NCI-H1417 (cell line): ENCODE results near the gene OR10G3.
"Not testable (repeated sequence)": the region's sequence is repeated elsewhere in the genome, so short reads cannot be mapped to it uniquely, and the experiment has no call there.

Experiments
- DNase-seq, 3 experiments: peaks; one replicate each; lab custom pipeline; 2025; lab: John Stamatoyannopoulos, UW

OR10G3 gene

DNA sequence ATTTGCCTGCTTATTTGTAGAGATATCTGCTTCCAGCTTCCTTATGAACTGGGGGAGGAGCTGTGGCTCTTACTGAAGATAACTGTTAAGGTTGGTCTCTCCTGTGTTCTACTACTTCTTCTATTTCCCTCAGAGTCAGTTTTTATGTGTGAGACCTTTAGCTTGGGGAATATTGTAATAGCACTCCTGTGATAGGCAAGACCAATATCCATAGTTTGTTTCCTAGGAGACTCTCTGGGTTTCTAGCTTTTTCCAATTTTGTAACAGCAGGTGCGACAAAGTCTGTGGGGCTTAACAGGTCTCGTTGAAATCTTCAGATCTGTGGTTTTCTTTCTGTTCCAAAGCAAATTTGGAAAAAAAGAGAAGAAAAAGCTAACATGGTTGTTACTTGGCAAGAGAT lies at the start of gene OR10G3:
OR10G3 (minus strand) TSS at position 101 of the 400 bp plus-strand sequence. CDS start 9,332 bp downstream, outside the sequence.
- DNase-seq = no peak

- DNase-seq = no peak
Observed at GRCh38 chr14:21626491-21627230, 46.8 kb upstream of the OR10G3 start.

DNA sequence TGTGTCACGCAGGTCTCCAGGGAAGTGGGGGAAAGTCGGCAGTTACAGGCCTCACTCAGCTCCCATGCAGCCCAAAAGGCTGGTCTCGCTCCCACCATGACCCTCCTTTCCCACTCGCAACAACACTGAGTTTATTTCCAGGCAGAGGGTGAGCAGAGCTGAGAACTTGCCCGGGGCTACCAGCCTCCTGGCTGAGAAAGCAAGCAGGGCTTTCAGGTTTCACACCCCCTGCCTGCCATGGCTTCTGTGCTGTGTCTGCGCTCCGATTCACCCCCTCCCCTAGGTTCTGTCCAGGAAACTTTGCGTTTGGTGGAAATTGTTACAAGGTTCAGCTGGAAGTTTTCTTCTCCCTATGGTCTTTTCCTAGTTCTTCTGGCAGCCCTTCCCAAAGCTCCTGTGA lies 37.7 kb upstream of the OR10G3 start:
- DNase-seq = no peak

- DNase-seq = no peak
Observed at GRCh38 chr14:21614240-21614639, 34.4 kb upstream of the OR10G3 start.

DNA sequence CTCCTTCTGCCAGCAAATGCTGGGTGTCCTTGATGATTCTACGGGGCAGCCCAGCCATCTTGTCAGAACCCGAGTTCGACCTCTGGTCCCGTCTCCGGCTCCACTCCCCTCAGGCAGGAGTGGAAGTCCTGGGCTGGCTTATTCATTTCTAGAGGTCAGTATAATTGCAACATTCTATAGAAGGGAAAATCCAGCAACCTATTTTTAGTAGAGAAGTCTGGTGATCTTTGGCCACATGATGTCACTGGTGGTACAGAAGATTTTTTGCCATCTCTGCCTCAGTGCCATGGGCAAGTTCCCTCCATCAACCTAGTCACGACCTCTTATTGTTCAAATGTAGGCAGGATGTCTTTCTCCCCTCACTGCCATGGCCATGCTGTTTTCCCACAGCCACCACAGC lies 32.4 kb upstream of the OR10G3 start:
- no peak for DNase-seq

DNA sequence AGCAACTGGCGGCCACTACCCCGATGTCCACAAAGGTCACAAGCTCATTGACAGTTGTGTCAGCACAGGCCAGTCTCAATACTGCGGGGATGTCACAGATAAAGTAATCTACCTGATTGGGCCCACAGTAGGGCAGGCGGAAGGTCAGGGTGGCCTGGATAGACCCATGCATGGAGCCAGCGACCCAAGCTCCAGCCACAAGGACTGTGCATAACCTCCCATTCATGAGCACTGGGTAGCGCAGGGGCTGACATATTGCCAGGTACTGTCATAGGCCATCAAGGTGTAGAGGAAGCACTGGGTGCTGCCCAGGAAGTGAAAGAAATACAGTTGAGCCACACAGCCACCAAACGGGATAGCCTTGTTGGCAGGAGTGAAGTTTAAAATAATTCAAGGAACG lies 22.3 kb upstream of the OR10G3 start:
- not testable (repeated sequence) for DNase-seq

DNA sequence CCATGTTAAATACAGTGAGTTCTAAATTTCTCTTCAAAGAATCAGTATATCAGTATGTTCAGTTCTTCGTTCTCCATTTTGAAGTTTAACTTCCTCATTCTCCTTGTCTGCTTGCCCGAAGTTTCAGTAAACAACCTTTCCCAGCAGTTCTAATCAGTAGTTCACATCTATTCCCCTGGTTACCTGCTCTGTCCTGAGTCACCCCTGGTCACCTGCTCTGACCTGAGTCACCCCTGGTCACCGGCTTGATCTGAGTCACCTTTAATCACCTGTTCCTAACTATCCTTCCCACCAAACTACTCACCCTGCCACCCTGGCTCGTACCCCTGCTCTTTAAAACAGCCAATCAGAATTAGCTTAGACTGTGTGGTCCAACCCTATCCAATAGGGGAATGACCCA lies 9.4 kb upstream of the OR10G3 start:
- DNase-seq = no peak

DNA sequence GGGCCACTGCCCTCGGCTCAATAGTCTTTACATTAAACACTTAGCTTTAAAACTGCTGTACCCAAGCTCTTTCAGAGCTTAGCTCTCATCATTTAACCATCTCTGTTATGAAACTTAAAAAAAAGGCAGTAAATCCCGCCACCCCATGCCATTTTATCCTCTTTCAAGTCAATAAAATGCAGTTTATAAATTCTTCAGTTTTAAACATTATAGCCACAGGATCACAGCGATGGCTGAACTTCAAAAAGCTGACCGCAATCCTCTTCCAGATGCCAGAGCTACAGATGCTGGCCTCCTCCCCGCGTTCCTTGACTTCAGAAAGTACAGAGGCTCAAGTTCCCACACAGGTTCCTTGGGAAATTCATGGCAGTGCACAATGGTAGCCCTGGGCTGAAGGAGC lies 4.2 kb downstream of the OR10G3 start:
- DNase-seq = no peak

DNA sequence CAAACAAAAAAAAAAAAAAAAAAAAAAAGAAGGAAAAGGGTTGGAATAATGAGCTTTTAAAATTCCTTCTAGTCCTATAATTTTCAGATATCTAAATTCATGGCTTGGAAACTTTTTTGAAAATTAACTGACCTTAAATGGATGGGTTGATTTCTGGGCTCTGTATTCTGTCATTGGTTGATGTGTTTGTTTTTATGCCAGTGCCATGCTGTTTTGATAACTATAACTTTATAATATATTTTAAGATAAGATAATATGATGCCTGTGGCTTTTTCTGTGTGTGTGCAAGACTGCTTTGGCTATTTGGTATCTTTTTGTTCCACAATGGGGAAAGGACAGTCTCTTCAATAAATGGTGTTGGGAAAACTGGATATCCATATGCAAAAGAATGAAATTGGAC lies 7.3 kb downstream of the OR10G3 start:
- DNase-seq = no peak

GRCh38 chr14:21558703-21559170 lies 21.1 kb downstream of the OR10G3 start:
- no peak for DNase-seq

DNA sequence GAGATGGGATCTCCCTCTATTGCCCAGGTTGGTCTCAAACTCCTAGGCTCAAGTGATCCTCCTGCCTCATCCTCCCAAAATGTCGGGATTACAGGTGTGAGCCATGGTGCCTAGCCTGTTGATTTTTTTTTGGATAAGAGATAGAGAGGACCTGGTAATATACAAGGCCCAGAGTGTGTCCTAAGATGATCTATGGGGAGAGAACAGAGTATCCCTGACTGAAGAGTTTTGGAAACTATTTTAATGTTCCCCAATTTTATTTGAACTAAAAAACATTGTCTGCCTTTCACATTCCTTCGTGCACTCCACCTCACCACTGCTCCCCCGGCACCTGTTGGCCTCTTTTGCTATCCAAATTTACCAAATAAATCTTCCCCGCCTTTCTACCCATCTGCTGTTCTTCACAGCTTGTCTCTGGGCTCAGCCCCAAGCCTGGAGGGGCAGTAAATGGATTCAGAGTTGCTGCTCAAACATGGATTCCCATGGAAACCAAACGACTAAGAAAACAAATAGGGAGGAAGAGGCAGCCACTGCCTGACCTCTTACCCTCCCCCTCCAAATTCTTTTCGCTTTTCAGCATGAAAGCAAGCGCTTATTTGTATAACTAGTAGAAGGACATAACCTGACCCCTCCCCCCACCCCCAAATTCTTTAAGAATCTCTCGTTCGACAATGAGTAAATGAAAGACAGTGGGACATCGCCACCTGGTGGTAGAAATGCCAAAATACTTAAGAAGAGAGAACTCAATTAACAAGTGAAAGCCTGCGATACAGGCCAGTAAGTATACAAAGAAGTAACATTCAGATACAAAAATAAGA lies 22.6 kb downstream of the OR10G3 start:
- peak; percentile 87 to 98 (median 95) for DNase-seq

DNA sequence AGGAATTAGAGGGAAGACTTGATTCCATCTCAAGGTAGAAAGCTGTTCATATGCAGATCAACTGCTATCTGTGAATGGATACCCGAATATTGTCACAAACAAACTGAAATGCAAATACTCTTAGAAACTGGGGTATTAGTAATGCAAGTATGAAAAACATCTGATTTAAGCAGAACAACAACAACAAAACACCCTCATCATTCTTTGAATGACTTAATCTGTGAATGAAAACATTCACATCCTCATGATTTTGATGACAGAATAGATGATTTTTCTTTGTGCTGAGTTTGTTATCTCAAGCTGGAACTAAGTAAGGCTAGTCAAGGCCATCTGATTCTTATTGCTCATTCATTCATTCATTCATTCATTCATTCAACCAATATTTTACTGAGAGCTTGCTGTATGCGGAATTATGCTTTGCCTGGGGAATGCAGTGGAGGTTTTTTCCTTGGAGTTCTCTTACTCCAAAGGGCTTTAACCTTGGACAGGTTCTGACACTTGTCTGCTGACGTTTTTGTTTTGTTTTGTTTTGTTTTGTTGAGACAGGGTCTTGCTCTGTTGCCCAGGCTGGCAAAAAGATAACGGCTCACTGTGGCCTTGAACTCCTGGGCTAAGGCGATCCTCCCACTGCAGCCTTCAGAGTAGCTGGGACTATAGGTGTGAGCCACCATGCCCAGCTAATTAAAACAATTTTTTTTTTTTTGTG lies 23.3 kb downstream of the OR10G3 start:
- peak in 1 of 3 experiments; percentile 51 for DNase-seq

- DNase-seq = no peak
Observed at GRCh38 chr14:21553266-21553665, 26.6 kb downstream of the OR10G3 start.

- not testable (repeated sequence) for DNase-seq
Observed at GRCh38 chr14:21544588-21544987, 35.3 kb downstream of the OR10G3 start.

GRCh38 chr14:21543963-21544362 lies 35.9 kb downstream of the OR10G3 start:
- peak in 1 of 3 experiments; percentile 43 for DNase-seq

GRCh38 chr14:21543521-21543960 lies 36.3 kb downstream of the OR10G3 start:
- DNase-seq = peak; percentile 43 to 75 (median 53)

DNA sequence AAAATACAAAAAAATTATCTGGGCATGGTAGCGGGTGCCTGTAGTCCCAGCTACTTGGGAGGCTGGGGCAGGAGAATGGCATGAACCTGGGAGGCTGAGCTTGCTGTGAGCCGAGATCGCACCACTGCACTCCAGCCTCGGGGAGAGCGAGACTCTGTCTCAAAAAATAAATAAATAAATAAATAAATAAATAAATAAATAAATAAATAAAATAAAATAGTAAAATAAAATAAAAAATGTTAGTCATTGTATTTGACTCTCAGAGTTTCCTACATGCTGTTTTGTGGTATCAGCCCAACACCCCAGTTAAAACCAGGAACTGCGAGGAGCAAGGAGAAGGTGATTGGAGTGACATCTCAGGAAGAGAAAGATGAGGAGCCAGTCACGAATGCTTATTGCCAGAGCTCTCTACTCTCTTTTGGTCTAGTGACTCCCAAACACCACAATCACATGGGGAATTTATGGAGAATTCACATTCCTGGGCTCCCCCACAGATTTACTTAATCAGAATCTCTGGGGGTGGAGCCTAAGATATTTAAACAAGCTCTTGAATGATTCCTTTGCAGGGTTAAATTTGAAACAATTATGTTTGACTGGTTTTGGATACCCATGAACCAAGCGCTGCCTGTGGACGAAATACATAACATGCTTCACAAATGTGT lies 38.3 kb downstream of the OR10G3 start:
- DNase-seq = no peak

- DNase-seq = no peak
Observed at GRCh38 chr14:21539189-21539940, 40.5 kb downstream of the OR10G3 start.

GRCh38 chr14:21537090-21537424 lies 42.8 kb downstream of the OR10G3 start:
- DNase-seq = peak in 1 of 3 experiments; percentile 45

DNA sequence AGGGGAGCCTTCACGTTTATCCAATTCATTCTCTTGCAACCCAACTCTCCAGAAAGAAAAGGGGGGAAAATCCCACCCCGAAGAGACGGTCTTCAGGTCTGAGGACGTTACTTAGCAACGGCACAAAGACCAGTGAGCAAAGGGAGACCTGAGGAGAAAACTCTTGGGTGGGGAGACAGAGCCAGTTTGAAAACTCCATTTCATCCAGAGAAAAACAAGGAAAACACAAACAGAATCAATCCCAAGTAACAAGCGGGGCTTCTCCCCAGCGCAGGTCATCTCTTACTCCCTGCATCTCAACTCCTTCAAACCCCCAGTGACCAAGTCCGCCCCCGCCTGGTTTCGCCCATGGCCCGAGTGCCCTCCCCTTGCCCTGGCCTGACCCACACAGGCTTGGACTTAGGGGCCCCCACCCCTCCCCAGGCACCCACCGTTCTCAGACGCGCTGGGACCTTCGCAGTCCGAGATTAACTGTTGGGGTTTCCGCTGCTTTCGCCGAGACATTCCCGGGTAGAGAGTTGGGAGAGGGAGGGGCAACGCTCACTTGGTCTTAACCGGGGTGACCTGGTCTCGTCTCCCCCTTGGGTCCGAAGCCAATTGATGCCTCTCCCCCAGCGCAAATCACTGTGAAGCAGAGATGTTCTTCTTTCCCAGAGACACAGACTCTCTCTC lies 43.3 kb downstream of the OR10G3 start:
- peak in 2 of 3 experiments; percentile 28 to 56 for DNase-seq
